T-helper 2 cell treated with Interferon-gamma antibody and Interleukin-4, amounts not matched to agents 5 μg/mL and 100 μg/mL, for 36 hours (primary cell): ENCODE results near the gene CPLX1.
"Not testable (repeated sequence)": the region's sequence is repeated elsewhere in the genome, so short reads cannot be mapped to it uniquely, and the experiment has no call there.

Experiments used
- DNase-seq: peaks from one replicate; pipeline ENCODE4 v3.0.0; 2021; ENCODE audit warnings: low spot score
- H3K27ac Mint-ChIP-seq: one replicate; pipeline ENCODE4 v1.8.0; 2021; ENCODE audit warnings: mild to moderate bottlenecking, mixed read lengths
- H3K27me3 Mint-ChIP-seq: one replicate; pipeline ENCODE4 v1.8.0; 2021; ENCODE audit warnings: low read depth, mixed read lengths
- H3K36me3 Mint-ChIP-seq: one replicate; pipeline ENCODE4 v1.8.0; 2021; ENCODE audit warnings: low read depth, mixed read lengths
- H3K4me1 Mint-ChIP-seq: one replicate; pipeline ENCODE4 v1.8.0; 2021; ENCODE audit warnings: low read depth, mixed read lengths
- H3K4me3 Mint-ChIP-seq: one replicate; pipeline ENCODE4 v1.8.0; 2022; ENCODE audit warnings: mild to moderate bottlenecking, moderate library complexity, mixed read lengths
- H3K9me3 Mint-ChIP-seq: one replicate; pipeline ENCODE4 v1.8.0; 2021; ENCODE audit warnings: mixed read lengths

The CPLX1 gene

DNA sequence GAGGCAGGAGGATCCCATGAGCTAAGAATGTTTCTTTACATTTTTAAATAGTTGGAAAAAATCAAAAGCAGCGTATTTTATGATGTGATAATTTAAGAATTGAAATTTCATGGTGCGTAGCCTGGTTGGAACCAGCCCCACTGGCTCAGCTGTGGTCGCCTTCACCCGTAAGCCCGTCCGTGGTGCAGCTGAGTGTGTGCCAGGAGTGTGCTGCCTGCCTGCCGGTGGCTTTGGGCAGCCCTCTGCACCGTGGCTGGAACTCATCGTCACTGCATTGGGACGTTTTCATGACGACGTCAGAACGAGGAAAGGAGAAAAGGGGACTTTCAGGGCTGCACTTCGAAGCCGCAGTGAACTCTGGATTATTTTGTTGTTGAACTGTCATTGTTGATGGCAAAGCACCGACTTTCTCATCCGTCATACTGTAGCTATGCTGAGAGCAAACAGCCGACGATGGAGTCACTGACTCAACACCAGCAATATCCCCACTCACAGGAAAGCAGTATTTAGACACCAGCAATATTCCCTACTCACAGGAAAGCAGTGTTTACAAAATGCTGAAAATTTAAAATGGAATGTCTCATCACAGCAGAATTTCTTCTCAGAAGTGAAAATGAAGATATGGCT is 85.2 kb downstream of the CPLX1 start:
- H3K27me3 Mint-ChIP-seq = no peaks in the 10 kb centered on the region
- H3K36me3 Mint-ChIP-seq = peaks cover 14% of the 10 kb centered on the region
- H3K27ac Mint-ChIP-seq = no peak overlapping the region
- DNase-seq = no peak
- no peak overlapping the region for H3K4me3 Mint-ChIP-seq
- no peaks in the 10 kb centered on the region for H3K9me3 Mint-ChIP-seq
- no peaks in the 10 kb centered on the region for H3K4me1 Mint-ChIP-seq

GRCh38 chr4:740011-740410 is 85.9 kb downstream of the CPLX1 start:
- Mint-ChIP-seq H3K27me3 (no peaks in the 10 kb centered on the region), H3K4me1 (no peaks in the 10 kb centered on the region), H3K36me3 (peaks cover 20% of the 10 kb centered on the region), H3K4me3 (no peak overlapping the region), H3K9me3 (no peaks in the 10 kb centered on the region), H3K27ac (no peak overlapping the region)
- DNase-seq = no peak

DNA sequence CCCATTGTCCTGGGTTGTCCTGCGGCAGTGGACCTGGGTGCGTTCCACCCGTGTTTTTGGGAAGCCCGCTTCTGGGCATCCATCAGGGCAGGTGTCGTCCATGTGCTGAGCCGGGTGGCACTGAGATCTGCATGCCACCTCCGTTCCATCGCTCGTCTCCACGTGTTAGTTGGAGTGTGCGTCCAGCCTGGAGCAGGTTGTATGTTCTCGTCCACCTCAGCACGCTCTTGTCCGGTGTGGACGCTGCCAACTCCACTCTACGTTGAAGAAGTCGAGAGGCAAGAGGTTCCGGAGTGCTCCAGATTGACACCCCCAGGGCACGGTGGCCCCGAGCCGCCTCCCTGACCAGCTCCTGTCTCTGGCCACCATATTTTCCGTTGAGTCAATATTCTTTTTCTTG is 86.4 kb downstream of the CPLX1 start:
- Mint-ChIP-seq H3K4me1 (no peaks in the 10 kb centered on the region), H3K9me3 (no peaks in the 10 kb centered on the region), H3K27me3 (no peaks in the 10 kb centered on the region), H3K36me3 (peaks cover 23% of the 10 kb centered on the region), H3K27ac (no peak overlapping the region), H3K4me3 (no peak overlapping the region)
- no peak for DNase-seq

DNA sequence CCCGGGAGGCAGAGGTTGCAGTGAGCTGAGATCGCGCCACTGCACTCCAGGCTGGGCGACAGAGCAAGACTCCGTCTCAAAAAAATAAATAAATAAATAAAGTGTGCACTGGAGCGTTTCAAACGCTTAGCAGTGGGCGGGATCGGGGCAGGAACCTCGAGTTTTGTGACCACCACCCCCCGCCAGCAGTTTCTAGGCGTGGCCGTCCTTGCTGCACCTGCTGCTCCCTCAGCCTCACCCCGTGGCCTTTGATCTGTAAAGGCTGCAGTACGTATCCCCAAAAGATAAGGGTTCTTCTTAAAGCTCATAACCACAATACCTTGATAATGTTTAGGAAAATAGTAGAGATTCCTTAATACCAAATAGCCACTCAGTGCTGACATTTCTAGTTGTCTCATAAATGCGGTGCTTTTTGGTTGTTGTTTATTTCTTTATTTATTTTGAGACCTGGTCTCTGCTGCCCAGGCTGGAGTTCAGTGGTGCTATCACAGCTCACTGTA is 87.1 kb downstream of the CPLX1 start:
- no peak for DNase-seq
- H3K27me3 Mint-ChIP-seq = no peaks in the 10 kb centered on the region
- no peak overlapping the region for H3K4me3 Mint-ChIP-seq
- peaks cover 23% of the 10 kb centered on the region for H3K36me3 Mint-ChIP-seq
- no peaks in the 10 kb centered on the region for H3K4me1 Mint-ChIP-seq
- H3K9me3 Mint-ChIP-seq = no peaks in the 10 kb centered on the region
- H3K27ac Mint-ChIP-seq = no peak overlapping the region

- H3K27ac Mint-ChIP-seq, DNase-seq, H3K4me1 Mint-ChIP-seq, H3K4me3 Mint-ChIP-seq, H3K9me3 Mint-ChIP-seq, H3K27me3 Mint-ChIP-seq: not testable (repeated sequence)
- H3K36me3 Mint-ChIP-seq = peaks cover 29% of the 10 kb centered on the region
These were observed 89.4 kb downstream of the CPLX1 start for GRCh38 chr4:736561-736960.

GRCh38 chr4:735583-735982 is 90.3 kb downstream of the CPLX1 start:
- H3K9me3 Mint-ChIP-seq = no peaks in the 10 kb centered on the region
- peaks cover 32% of the 10 kb centered on the region for H3K36me3 Mint-ChIP-seq
- no peak for DNase-seq
- H3K27ac Mint-ChIP-seq = no peak overlapping the region
- H3K27me3 Mint-ChIP-seq = no peaks in the 10 kb centered on the region
- H3K4me1 Mint-ChIP-seq = no peaks in the 10 kb centered on the region
- no peak overlapping the region for H3K4me3 Mint-ChIP-seq
